HEK293 (cell line): ENCODE measurements around the gene GOLGA1.

ENCODE experiments used
- CTCF ChIA-PET: fragments of 350-600 bp; formaldehyde crosslinking; extraction: SDS; loops from one replicate; lab custom pipeline; 2021; ENCODE audit warnings: antibody characterized with exemption; lab: Yijun Ruan, JAX
- POLR2A ChIA-PET: fragments of 300-600 bp; formaldehyde crosslinking; extraction: SDS; loops from one replicate; lab custom pipeline; 2020; ENCODE audit warnings: antibody characterized with exemption, inconsistent platforms; lab: Yijun Ruan, JAX
- H3K27ac ChIP-seq: fragments of 200-500 bp; sonication (Bioruptor generic); 2 replicates; pipeline ENCODE4 v1.5.1; 2014; ENCODE audit warnings: low read depth, low read length, control low read depth, inconsistent platforms; ENCODE audit errors: extremely low read depth
- H3K36me3 ChIP-seq, 2 experiments: fragments of 200-500 bp in 1 of 2; sonication (Bioruptor generic) in 1 of 2; 1 replicate in 1 of 2; 2 replicates in 1 of 2; pipeline ENCODE4 v1.5.1; 2014 to 2017; ENCODE audit warnings: inconsistent platforms in 2 of 2, low read length in 2 of 2; ENCODE audit not compliant: control insufficient read depth in 2 of 2, insufficient read depth in 1 of 2
- H3K4me1 ChIP-seq: fragments of 200-500 bp; sonication (Bioruptor generic); 2 replicates; pipeline ENCODE4 v1.5.1; 2014; ENCODE audit warnings: mild to moderate bottlenecking, low read length, inconsistent platforms; ENCODE audit not compliant: control insufficient read depth, insufficient read depth
- H3K4me3 ChIP-seq: 2 replicates; pipeline ENCODE4 v1.5.1; 2011; ENCODE audit warnings: low read depth, mild to moderate bottlenecking, control low read depth, low read length, moderate library complexity
- H3K9me3 ChIP-seq: fragments of 200-500 bp; sonication (Bioruptor generic); 2 replicates; pipeline ENCODE4 v1.5.1; 2014; ENCODE audit warnings: low read depth, low read length, inconsistent platforms; ENCODE audit not compliant: control insufficient read depth, insufficient read depth
- EGR2 ChIP-seq: fragments of 450-650 bp; formaldehyde crosslinking; IDR thresholded peaks from 2 replicates; pipeline ENCODE4 v1.5.1; 2016; ENCODE audit warnings: low read depth, missing biosample characterization, missing genetic modification characterization
- GLIS1 ChIP-seq: fragments of 450-650 bp; formaldehyde crosslinking; IDR thresholded peaks from 2 replicates; pipeline ENCODE4 v1.5.1; 2016; ENCODE audit warnings: missing biosample characterization, missing genetic modification characterization
- SP7 ChIP-seq: fragments of 450-650 bp; formaldehyde crosslinking; IDR thresholded peaks from 2 replicates; pipeline ENCODE4 v1.5.1; 2016; ENCODE audit warnings: missing biosample characterization, missing genetic modification characterization
- YY2 ChIP-seq: fragments of 450-650 bp; formaldehyde crosslinking; IDR thresholded peaks from 2 replicates; pipeline ENCODE4 v1.5.1; 2016; ENCODE audit warnings: missing biosample characterization, missing genetic modification characterization
- ZBTB26 ChIP-seq: fragments of 450-650 bp; formaldehyde crosslinking; optimal IDR thresholded peaks from 2 replicates; pipeline ENCODE3; 2016; ENCODE audit warnings: missing biosample characterization, mild to moderate bottlenecking, missing genetic modification characterization
- ZNF146 ChIP-seq: fragments of 450-650 bp; formaldehyde crosslinking; IDR thresholded peaks from 2 replicates; pipeline ENCODE4 v1.5.1; 2016; ENCODE audit warnings: missing biosample characterization, missing genetic modification characterization
- ZNF2 ChIP-seq: fragments of 450-650 bp; formaldehyde crosslinking; IDR thresholded peaks from 2 replicates; pipeline ENCODE4 v1.5.1; 2016; ENCODE audit warnings: missing biosample characterization, missing genetic modification characterization
- ZNF362 ChIP-seq: fragments of 450-650 bp; formaldehyde crosslinking; IDR thresholded peaks from 2 replicates; pipeline ENCODE4 v1.5.1; 2016; ENCODE audit warnings: missing biosample characterization, missing genetic modification characterization
- ZNF473 ChIP-seq: fragments of 450-650 bp; formaldehyde crosslinking; IDR thresholded peaks from 2 replicates; pipeline ENCODE4 v1.5.1; 2017; ENCODE audit warnings: missing biosample characterization, missing genetic modification characterization
- ZNF792 ChIP-seq: fragments of 450-650 bp; formaldehyde crosslinking; IDR thresholded peaks from 2 replicates; pipeline ENCODE4 v1.5.1; 2016; ENCODE audit warnings: missing biosample characterization, missing genetic modification characterization
- TF ChIP-seq, protein P1 (sequence below): fragments of 450-650 bp; IDR thresholded peaks from 2 replicates; pipeline ENCODE4 v1.5.1; 2018; ENCODE audit warnings: missing biosample characterization, mild to moderate bottlenecking, missing genetic modification characterization
- TF ChIP-seq, protein P2 (sequence below): fragments of 450-650 bp; formaldehyde crosslinking; IDR thresholded peaks from 2 replicates; pipeline ENCODE4 v1.5.1; 2017; ENCODE audit warnings: missing biosample characterization, missing genetic modification characterization
- TF ChIP-seq, protein P3 (sequence below): fragments of 450-650 bp; formaldehyde crosslinking; IDR thresholded peaks from 2 replicates; pipeline ENCODE4 v1.5.1; 2016; ENCODE audit warnings: missing biosample characterization, missing genetic modification characterization

GOLGA1 gene

GRCh38 chr9:124949387-124949786 lies 8.5 kb upstream of the GOLGA1 start:
- POLR2A ChIA-PET = no interaction called here
- TF ChIP-seq, protein P1, sequence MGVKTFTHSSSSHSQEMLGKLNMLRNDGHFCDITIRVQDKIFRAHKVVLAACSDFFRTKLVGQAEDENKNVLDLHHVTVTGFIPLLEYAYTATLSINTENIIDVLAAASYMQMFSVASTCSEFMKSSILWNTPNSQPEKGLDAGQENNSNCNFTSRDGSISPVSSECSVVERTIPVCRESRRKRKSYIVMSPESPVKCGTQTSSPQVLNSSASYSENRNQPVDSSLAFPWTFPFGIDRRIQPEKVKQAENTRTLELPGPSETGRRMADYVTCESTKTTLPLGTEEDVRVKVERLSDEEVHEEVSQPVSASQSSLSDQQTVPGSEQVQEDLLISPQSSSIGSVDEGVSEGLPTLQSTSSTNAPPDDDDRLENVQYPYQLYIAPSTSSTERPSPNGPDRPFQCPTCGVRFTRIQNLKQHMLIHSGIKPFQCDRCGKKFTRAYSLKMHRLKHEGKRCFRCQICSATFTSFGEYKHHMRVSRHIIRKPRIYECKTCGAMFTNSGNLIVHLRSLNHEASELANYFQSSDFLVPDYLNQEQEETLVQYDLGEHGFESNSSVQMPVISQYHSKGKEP (tag by site-specific recombination) = no peak
- TF ChIP-seq SP7 (tag by site-specific recombination) (no peak), EGR2 (no peak), ZNF146 (no peak), GLIS1 (tag by site-specific recombination) (peak; percentile 74)
- TF ChIP-seq, protein P2, sequence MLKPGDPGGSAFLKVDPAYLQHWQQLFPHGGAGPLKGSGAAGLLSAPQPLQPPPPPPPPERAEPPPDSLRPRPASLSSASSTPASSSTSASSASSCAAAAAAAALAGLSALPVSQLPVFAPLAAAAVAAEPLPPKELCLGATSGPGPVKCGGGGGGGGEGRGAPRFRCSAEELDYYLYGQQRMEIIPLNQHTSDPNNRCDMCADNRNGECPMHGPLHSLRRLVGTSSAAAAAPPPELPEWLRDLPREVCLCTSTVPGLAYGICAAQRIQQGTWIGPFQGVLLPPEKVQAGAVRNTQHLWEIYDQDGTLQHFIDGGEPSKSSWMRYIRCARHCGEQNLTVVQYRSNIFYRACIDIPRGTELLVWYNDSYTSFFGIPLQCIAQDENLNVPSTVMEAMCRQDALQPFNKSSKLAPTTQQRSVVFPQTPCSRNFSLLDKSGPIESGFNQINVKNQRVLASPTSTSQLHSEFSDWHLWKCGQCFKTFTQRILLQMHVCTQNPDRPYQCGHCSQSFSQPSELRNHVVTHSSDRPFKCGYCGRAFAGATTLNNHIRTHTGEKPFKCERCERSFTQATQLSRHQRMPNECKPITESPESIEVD (tag by site-specific recombination) = 0 out of 2 replicates have a peak, but pooled peaks have one; percentile 14
- TF ChIP-seq, all 188 proteins: peak for 2
- CTCF ChIA-PET = interaction anchor here (0.7 kb wide), 1 partner anchor 195 kb away, joined by 5 read pairs; no protein-coding TSS in a partner anchor
- Histone ChIP-seq H3K36me3 (no peaks in the 10 kb centered on the region; a peak in 1 of 3 replicates), H3K9me3 (no peaks in the 10 kb centered on the region), H3K4me1 (no peaks in the 10 kb centered on the region), H3K27ac (no peak overlapping the region), H3K4me3 (no peak overlapping the region)

DNA sequence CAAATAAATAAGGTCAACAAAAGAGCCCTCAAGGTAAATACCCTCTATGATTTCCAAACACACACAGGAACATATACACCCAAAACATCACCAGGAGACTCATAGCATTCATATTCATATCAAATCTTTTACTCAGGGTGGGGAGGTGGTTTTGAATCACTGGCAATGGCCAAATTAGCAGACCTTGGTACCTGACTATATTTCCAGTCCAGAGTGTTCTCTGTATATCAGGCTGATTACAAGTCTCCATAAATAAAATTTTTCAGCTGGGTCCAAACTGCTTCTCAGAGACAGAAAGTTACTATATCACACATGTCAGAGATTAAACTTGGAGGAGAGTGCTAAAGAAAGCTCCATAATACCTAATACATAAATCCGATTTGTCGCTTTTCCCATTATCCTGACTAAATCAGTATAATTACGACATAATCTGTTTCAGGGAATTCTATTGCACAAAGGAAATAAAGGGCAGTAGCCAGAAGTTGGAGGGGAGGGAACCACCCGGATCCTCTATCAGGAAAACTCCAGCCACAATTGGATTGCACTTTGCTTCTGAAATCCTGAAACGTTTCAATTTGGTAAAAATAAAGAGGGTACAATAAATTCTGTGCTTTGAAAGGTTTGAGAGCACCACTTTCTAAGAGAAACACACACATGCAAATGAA lies 7.0 kb upstream of the GOLGA1 start:
- no peak overlapping the region for H3K27ac ChIP-seq
- H3K36me3 ChIP-seq = no peaks in the 10 kb centered on the region
- CTCF ChIA-PET = no interaction called here
- no peaks in the 10 kb centered on the region for H3K9me3 ChIP-seq
- H3K4me3 ChIP-seq = no peak overlapping the region
- TF ChIP-seq ZNF362 (tag by site-specific recombination) = no peak
- no peak for TF ChIP-seq ZNF473 (tag by site-specific recombination)
- no peak for TF ChIP-seq YY2
- TF ChIP-seq ZBTB26 (tag by site-specific recombination) = no peak
- TF ChIP-seq, protein P3, sequence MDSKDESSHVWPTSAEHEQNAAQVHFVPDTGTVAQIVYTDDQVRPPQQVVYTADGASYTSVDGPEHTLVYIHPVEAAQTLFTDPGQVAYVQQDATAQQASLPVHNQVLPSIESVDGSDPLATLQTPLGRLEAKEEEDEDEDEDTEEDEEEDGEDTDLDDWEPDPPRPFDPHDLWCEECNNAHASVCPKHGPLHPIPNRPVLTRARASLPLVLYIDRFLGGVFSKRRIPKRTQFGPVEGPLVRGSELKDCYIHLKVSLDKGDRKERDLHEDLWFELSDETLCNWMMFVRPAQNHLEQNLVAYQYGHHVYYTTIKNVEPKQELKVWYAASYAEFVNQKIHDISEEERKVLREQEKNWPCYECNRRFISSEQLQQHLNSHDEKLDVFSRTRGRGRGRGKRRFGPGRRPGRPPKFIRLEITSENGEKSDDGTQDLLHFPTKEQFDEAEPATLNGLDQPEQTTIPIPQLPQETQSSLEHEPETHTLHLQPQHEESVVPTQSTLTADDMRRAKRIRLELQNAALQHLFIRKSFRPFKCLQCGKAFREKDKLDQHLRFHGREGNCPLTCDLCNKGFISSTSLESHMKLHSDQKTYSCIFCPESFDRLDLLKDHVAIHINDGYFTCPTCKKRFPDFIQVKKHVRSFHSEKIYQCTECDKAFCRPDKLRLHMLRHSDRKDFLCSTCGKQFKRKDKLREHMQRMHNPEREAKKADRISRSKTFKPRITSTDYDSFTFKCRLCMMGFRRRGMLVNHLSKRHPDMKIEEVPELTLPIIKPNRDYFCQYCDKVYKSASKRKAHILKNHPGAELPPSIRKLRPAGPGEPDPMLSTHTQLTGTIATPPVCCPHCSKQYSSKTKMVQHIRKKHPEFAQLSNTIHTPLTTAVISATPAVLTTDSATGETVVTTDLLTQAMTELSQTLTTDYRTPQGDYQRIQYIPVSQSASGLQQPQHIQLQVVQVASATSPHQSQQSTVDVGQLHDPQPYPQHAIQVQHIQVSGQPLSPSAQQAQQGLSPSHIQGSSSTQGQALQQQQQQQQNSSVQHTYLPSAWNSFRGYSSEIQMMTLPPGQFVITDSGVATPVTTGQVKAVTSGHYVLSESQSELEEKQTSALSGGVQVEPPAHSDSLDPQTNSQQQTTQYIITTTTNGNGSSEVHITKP = no peak
- TF ChIP-seq ZNF792 (tag by site-specific recombination) = no peak
- no peak for TF ChIP-seq ZNF2 (tag by site-specific recombination)
- TF ChIP-seq, all 188 proteins: peak for 0
- POLR2A ChIA-PET = no interaction called here
- no peaks in the 10 kb centered on the region for H3K4me1 ChIP-seq
